PC-9 (cell line): Measurements from ENCODE around the gene ARL3.

Source experiments
- CTCF ChIP-seq: fragments of 200-600 bp; sonication (generic); conservative IDR thresholded peaks from 2 replicates; pipeline ENCODE4 v1.6.1; 2017; ENCODE audit warnings: mixed run types, antibody characterized with exemption, mild to moderate bottlenecking, moderate library complexity
- EZH2 ChIP-seq: fragments of 200-600 bp; sonication (generic); IDR thresholded peaks from 2 replicates; pipeline ENCODE4 v1.8.0; 2017; ENCODE audit warnings: antibody characterized with exemption, low read depth

- TF ChIP-seq CTCF (no peak), EZH2 (no peak)
Observed at GRCh38 chr10:102643336-102644065, 70.7 kb downstream of the ARL3 start.
